Panc1 (cell line): ENCODE results near the gene IFFO2.

Experiments used
- CTCF ChIP-seq: fragments of 450-650 bp; IDR thresholded peaks from 2 replicates; pipeline ENCODE4 v1.5.1; 2017; ENCODE audit warnings: mild to moderate bottlenecking
- POLR2AphosphoS5 ChIP-seq: IDR thresholded peaks from 2 replicates; pipeline ENCODE4 v1.6.1; 2012; ENCODE audit warnings: mild to moderate bottlenecking, low read depth, low read length, moderate library complexity
- SIN3A ChIP-seq: IDR thresholded peaks from 2 replicates; pipeline ENCODE4 v1.6.1; 2012; ENCODE audit warnings: low read depth, mild to moderate bottlenecking, low read length, moderate library complexity, borderline replicate concordance; ENCODE audit not compliant: insufficient read depth
- TF ChIP-seq, protein P1 (sequence below), 2 experiments: IDR thresholded peaks; 2 replicates each; pipeline ENCODE4 v1.6.1; 2011 to 2012; ENCODE audit warnings: low read depth in 2 of 2, control low read depth in 1 of 2, low read length in 1 of 2, mild to moderate bottlenecking in 1 of 2, moderate library complexity in 1 of 2; ENCODE audit not compliant: insufficient read depth in 1 of 2

GRCh38 chr1:18999359-18999758 is 42.9 kb upstream of the IFFO2 start:
- TF ChIP-seq, protein P1, sequence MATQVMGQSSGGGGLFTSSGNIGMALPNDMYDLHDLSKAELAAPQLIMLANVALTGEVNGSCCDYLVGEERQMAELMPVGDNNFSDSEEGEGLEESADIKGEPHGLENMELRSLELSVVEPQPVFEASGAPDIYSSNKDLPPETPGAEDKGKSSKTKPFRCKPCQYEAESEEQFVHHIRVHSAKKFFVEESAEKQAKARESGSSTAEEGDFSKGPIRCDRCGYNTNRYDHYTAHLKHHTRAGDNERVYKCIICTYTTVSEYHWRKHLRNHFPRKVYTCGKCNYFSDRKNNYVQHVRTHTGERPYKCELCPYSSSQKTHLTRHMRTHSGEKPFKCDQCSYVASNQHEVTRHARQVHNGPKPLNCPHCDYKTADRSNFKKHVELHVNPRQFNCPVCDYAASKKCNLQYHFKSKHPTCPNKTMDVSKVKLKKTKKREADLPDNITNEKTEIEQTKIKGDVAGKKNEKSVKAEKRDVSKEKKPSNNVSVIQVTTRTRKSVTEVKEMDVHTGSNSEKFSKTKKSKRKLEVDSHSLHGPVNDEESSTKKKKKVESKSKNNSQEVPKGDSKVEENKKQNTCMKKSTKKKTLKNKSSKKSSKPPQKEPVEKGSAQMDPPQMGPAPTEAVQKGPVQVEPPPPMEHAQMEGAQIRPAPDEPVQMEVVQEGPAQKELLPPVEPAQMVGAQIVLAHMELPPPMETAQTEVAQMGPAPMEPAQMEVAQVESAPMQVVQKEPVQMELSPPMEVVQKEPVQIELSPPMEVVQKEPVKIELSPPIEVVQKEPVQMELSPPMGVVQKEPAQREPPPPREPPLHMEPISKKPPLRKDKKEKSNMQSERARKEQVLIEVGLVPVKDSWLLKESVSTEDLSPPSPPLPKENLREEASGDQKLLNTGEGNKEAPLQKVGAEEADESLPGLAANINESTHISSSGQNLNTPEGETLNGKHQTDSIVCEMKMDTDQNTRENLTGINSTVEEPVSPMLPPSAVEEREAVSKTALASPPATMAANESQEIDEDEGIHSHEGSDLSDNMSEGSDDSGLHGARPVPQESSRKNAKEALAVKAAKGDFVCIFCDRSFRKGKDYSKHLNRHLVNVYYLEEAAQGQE (IDR thresholded peaks at IDR 0.05; ENCODE audit: insufficient read depth in 1 of 2, low read depth in 2 of 2, low read length in 1 of 2), result no peak
- TF ChIP-seq POLR2AphosphoS5 (no peak), CTCF (no peak), SIN3A (no peak)
